Gastrocnemius medialis (tissue), 4 donors: ENCODE measurements around the gene GRIN1.

Source experiments
- POLR2A ChIP-seq, 2 donors: fragments of 450-650 bp; IDR thresholded peaks; one replicate each; pipeline ENCODE4 v1.6.1; 2017; ENCODE audit warnings: antibody characterized with exemption in 2 of 2, mild to moderate bottlenecking in 2 of 2, moderate library complexity in 2 of 2
- TF ChIP-seq, protein P1 (sequence below), 5 experiments: fragments of 450-650 bp in 3 of 5; fragments of 200-600 bp in 2 of 5; sonication (generic) in 2 of 5; IDR thresholded peaks in 4 of 5; conservative IDR thresholded peaks in 1 of 5; 1 replicate in 4 of 5; 2 replicates in 1 of 5; pipeline ENCODE4 v1.5.1; 2016 to 2019; ENCODE audit warnings: antibody characterized with exemption in 5 of 5, mild to moderate bottlenecking in 3 of 5, moderate library complexity in 3 of 5

DNA sequence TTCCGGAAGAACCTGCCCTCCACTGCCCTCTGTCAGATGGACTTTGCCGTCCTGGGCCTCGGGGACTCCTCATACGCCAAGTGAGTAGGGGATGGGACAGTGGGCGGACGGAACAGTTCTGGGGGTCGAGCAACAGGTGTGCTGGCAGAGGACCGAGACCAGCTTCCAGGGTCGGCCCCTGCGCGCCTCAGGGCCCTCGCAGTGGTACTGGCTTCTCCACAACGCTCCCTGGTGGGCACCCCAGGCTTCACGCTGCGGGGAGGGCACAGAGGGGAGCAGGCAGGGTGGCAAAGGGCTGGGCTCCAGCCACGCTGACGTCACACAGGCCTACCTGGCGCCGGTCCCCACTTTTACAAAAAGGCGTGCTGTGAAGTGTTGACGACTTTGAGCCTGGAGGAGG lies 73.6 kb downstream of the GRIN1 start:
- TF ChIP-seq, protein P1, sequence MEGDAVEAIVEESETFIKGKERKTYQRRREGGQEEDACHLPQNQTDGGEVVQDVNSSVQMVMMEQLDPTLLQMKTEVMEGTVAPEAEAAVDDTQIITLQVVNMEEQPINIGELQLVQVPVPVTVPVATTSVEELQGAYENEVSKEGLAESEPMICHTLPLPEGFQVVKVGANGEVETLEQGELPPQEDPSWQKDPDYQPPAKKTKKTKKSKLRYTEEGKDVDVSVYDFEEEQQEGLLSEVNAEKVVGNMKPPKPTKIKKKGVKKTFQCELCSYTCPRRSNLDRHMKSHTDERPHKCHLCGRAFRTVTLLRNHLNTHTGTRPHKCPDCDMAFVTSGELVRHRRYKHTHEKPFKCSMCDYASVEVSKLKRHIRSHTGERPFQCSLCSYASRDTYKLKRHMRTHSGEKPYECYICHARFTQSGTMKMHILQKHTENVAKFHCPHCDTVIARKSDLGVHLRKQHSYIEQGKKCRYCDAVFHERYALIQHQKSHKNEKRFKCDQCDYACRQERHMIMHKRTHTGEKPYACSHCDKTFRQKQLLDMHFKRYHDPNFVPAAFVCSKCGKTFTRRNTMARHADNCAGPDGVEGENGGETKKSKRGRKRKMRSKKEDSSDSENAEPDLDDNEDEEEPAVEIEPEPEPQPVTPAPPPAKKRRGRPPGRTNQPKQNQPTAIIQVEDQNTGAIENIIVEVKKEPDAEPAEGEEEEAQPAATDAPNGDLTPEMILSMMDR (IDR thresholded peaks at IDR 0.05 in 4 of 5, conservative IDR thresholded peaks at IDR 0.05 in 1 of 5): no peak
- TF ChIP-seq POLR2A (IDR thresholded peaks at IDR 0.05): no peak
